Immature natural killer cell (primary cell): ENCODE measurements around the gene GPX4. TPM values are rescaled to one million over a fixed set of nuclear protein-coding genes. Genes with fewer than 3 reads are reported as not detected.
"Not testable (repeated sequence)": the region's sequence is repeated elsewhere in the genome, so short reads cannot be mapped to it uniquely, and the experiment has no call there.

Experiments used
- DNase-seq, 3 donors: peaks; one replicate each; pipeline ENCODE4 v3.0.0; 2022; ENCODE audit warnings: mixed read lengths in 1 of 3
- H3K27ac Mint-ChIP-seq, 6 donors: one replicate each; pipeline ENCODE4 v1.8.0; 2020; ENCODE audit warnings: mixed read lengths in 6 of 6, mild to moderate bottlenecking in 5 of 6, inconsistent platforms in 4 of 6, moderate library complexity in 3 of 6
- H3K27me3 Mint-ChIP-seq, 3 donors: one replicate each; pipeline ENCODE4 v1.8.0; 2020 to 2021; ENCODE audit warnings: low read depth in 3 of 3, mild to moderate bottlenecking in 3 of 3, mixed read lengths in 3 of 3, moderate library complexity in 3 of 3, inconsistent platforms in 1 of 3
- H3K36me3 Mint-ChIP-seq, 3 donors: one replicate each; pipeline ENCODE4 v1.8.0; 2020; ENCODE audit warnings: mixed read lengths in 3 of 3, inconsistent platforms in 2 of 3, mild to moderate bottlenecking in 2 of 3
- H3K4me1 Mint-ChIP-seq, 2 donors: one replicate each; pipeline ENCODE4 v1.8.0; 2020; ENCODE audit warnings: inconsistent platforms in 2 of 2, mild to moderate bottlenecking in 2 of 2, mixed read lengths in 2 of 2, moderate library complexity in 1 of 2
- H3K4me3 Mint-ChIP-seq, 5 donors: one replicate each; pipeline ENCODE4 v1.8.0; 2020; ENCODE audit warnings: mild to moderate bottlenecking in 5 of 5, mixed read lengths in 5 of 5, inconsistent platforms in 3 of 5, moderate library complexity in 3 of 5
- H3K9me3 Mint-ChIP-seq, 6 donors: one replicate each; pipeline ENCODE4 v1.8.0; 2020; ENCODE audit warnings: mild to moderate bottlenecking in 6 of 6, mixed read lengths in 6 of 6, inconsistent platforms in 4 of 6, moderate library complexity in 3 of 6
- polyA plus RNA-seq, 3 donors: library from polyadenylated mRNA; unstranded; fragments of 300-500 nt; fragmentation: Illumina TruSeq; gene quantifications; one replicate each; pipeline ENCODE4 v1.2.3, GENCODE V29; 2021

The GPX4 gene
- polyA plus RNA-seq, 3 donors from 2014 or later, result 225 to 320 (median 280) TPM

GRCh38 chr19:1113030-1113985, 9.5 kb downstream of the GPX4 start:
- peak overlapping the region in 3 of 6 donors; percentile 10 to 34 (median 12) for H3K27ac Mint-ChIP-seq
- DNase-seq, result peak; percentile 87 to 90 (median 88)
- no peaks in the 10 kb centered on the region for H3K9me3 Mint-ChIP-seq
- H3K36me3 Mint-ChIP-seq, result peaks cover 0 to under 1% (median 0%) of the 10 kb centered on the region in 3 donors
- H3K4me1 Mint-ChIP-seq, result no peaks in the 10 kb centered on the region
- H3K4me3 Mint-ChIP-seq, result no peak overlapping the region
- peaks cover 0 to 9% (median 3%) of the 10 kb centered on the region in 3 donors for H3K27me3 Mint-ChIP-seq

- H3K27ac Mint-ChIP-seq, result peak overlapping the region in 1 of 6 donors; percentile 11
- H3K9me3 Mint-ChIP-seq, result no peaks in the 10 kb centered on the region
- H3K27me3 Mint-ChIP-seq, result peaks cover 0 to 8% (median 3%) of the 10 kb centered on the region in 3 donors
- H3K36me3 Mint-ChIP-seq, result peaks cover 0 to 5% (median 0%) of the 10 kb centered on the region in 3 donors
- no peak overlapping the region for H3K4me3 Mint-ChIP-seq
- no peak for DNase-seq
- no peaks in the 10 kb centered on the region for H3K4me1 Mint-ChIP-seq
Observed at GRCh38 chr19:1113986-1114483, 10.2 kb downstream of the GPX4 start.

- H3K9me3 Mint-ChIP-seq, H3K4me3 Mint-ChIP-seq, H3K27ac Mint-ChIP-seq, DNase-seq, H3K27me3 Mint-ChIP-seq, H3K4me1 Mint-ChIP-seq, H3K36me3 Mint-ChIP-seq: not testable (repeated sequence)
Observed at GRCh38 chr19:1114728-1115127, 10.9 kb downstream of the GPX4 start.

- Mint-ChIP-seq H3K4me1 (no peaks in the 10 kb centered on the region), H3K27ac (no peak overlapping the region), H3K27me3 (peaks cover 0 to 5% (median 3%) of the 10 kb centered on the region in 3 donors), H3K9me3 (no peaks in the 10 kb centered on the region), H3K36me3 (peaks cover 0 to 5% (median 0%) of the 10 kb centered on the region in 3 donors), H3K4me3 (no peak overlapping the region)
- DNase-seq, result no peak
Observed at GRCh38 chr19:1115646-1116420, 12.0 kb downstream of the GPX4 start.

GRCh38 chr19:1116726-1117581, 13.2 kb downstream of the GPX4 start:
- peaks cover 0 to 10% (median 0%) of the 10 kb centered on the region in 3 donors for H3K36me3 Mint-ChIP-seq
- no peak overlapping the region for H3K27ac Mint-ChIP-seq
- no peaks in the 10 kb centered on the region for H3K9me3 Mint-ChIP-seq
- H3K27me3 Mint-ChIP-seq, result peaks cover 0 to 5% (median 3%) of the 10 kb centered on the region in 3 donors
- DNase-seq, result no peak
- H3K4me1 Mint-ChIP-seq, result no peaks in the 10 kb centered on the region
- H3K4me3 Mint-ChIP-seq, result no peak overlapping the region

GRCh38 chr19:1117654-1118053, 13.9 kb downstream of the GPX4 start:
- H3K27ac Mint-ChIP-seq, result no peak overlapping the region
- no peak for DNase-seq
- no peaks in the 10 kb centered on the region for H3K4me1 Mint-ChIP-seq
- H3K9me3 Mint-ChIP-seq, result no peaks in the 10 kb centered on the region
- H3K27me3 Mint-ChIP-seq, result peaks cover 0 to 5% (median 3%) of the 10 kb centered on the region in 3 donors
- no peak overlapping the region for H3K4me3 Mint-ChIP-seq
- H3K36me3 Mint-ChIP-seq, result peaks cover 0 to 10% (median 0%) of the 10 kb centered on the region in 3 donors

GRCh38 chr19:1118999-1119398, 15.2 kb downstream of the GPX4 start:
- H3K27ac Mint-ChIP-seq, result no peak overlapping the region
- H3K36me3 Mint-ChIP-seq, result peaks cover 0 to 10% (median 0%) of the 10 kb centered on the region in 3 donors
- no peaks in the 10 kb centered on the region for H3K9me3 Mint-ChIP-seq
- peaks cover 0 to 4% (median 3%) of the 10 kb centered on the region in 3 donors for H3K27me3 Mint-ChIP-seq
- no peak for DNase-seq
- H3K4me3 Mint-ChIP-seq, result no peak overlapping the region
- no peaks in the 10 kb centered on the region for H3K4me1 Mint-ChIP-seq

- H3K4me3 Mint-ChIP-seq, result no peak overlapping the region
- H3K4me1 Mint-ChIP-seq, result no peaks in the 10 kb centered on the region
- peaks cover 0 to 10% (median 0%) of the 10 kb centered on the region in 3 donors for H3K36me3 Mint-ChIP-seq
- H3K27ac Mint-ChIP-seq, result no peak overlapping the region
- H3K9me3 Mint-ChIP-seq, result no peaks in the 10 kb centered on the region
- DNase-seq, result no peak
- peaks cover 0 to 5% (median 4%) of the 10 kb centered on the region in 3 donors for H3K27me3 Mint-ChIP-seq
Observed at GRCh38 chr19:1119475-1120217, 15.9 kb downstream of the GPX4 start.

- DNase-seq, result no peak
- no peaks in the 10 kb centered on the region for H3K4me1 Mint-ChIP-seq
- peaks cover 0 to 5% (median 4%) of the 10 kb centered on the region in 3 donors for H3K27me3 Mint-ChIP-seq
- peaks cover 0 to 10% (median 4%) of the 10 kb centered on the region in 3 donors for H3K36me3 Mint-ChIP-seq
- peak overlapping the region in 1 of 6 donors; percentile 28 for H3K27ac Mint-ChIP-seq
- no peaks in the 10 kb centered on the region for H3K9me3 Mint-ChIP-seq
- H3K4me3 Mint-ChIP-seq, result no peak overlapping the region
Observed at GRCh38 chr19:1121395-1121794, 17.6 kb downstream of the GPX4 start.

GRCh38 chr19:1122021-1122971, 18.5 kb downstream of the GPX4 start:
- Mint-ChIP-seq H3K27ac (no peak overlapping the region), H3K4me3 (no peak overlapping the region), H3K9me3 (no peaks in the 10 kb centered on the region), H3K4me1 (no peaks in the 10 kb centered on the region), H3K36me3 (peaks cover 0 to 10% (median 4%) of the 10 kb centered on the region in 3 donors), H3K27me3 (peaks cover 0 to 5% (median 4%) of the 10 kb centered on the region in 3 donors)
- no peak for DNase-seq

GRCh38 chr19:1122972-1123363, 19.2 kb downstream of the GPX4 start:
- H3K4me3 Mint-ChIP-seq, result no peak overlapping the region
- H3K36me3 Mint-ChIP-seq, result peaks cover 0 to 10% (median 4%) of the 10 kb centered on the region in 3 donors
- H3K9me3 Mint-ChIP-seq, result no peaks in the 10 kb centered on the region
- no peak overlapping the region for H3K27ac Mint-ChIP-seq
- DNase-seq, result no peak
- peaks cover 0 to 5% (median 3%) of the 10 kb centered on the region in 3 donors for H3K27me3 Mint-ChIP-seq
- H3K4me1 Mint-ChIP-seq, result no peaks in the 10 kb centered on the region

GRCh38 chr19:1123381-1123780, 19.6 kb downstream of the GPX4 start:
- Mint-ChIP-seq H3K4me3 (no peak overlapping the region), H3K27me3 (peaks cover 0 to 5% (median 0%) of the 10 kb centered on the region in 3 donors), H3K4me1 (no peaks in the 10 kb centered on the region), H3K27ac (no peak overlapping the region), H3K36me3 (peaks cover 0 to 8% (median 4%) of the 10 kb centered on the region in 3 donors), H3K9me3 (no peaks in the 10 kb centered on the region)
- DNase-seq, result no peak
